Choroid plexus epithelial cell (primary cell): ENCODE measurements around the gene RBL2.

ENCODE experiments used
- DNase-seq: peaks from one replicate; pipeline ENCODE4 v3.0.0-alpha.2; 2010; ENCODE audit warnings: low read depth
- H3K4me3 ChIP-seq: 2 replicates; pipeline ENCODE4 v1.5.1; 2011; ENCODE audit warnings: low read depth, mild to moderate bottlenecking, control low read depth, low read length, moderate library complexity
- CTCF ChIP-seq: conservative IDR thresholded peaks from 2 replicates; pipeline ENCODE4 v1.5.1; 2011; ENCODE audit warnings: low read depth, mild to moderate bottlenecking, control low read depth, inconsistent platforms, low read length, moderate library complexity

RBL2 gene

GRCh38 chr16:53495325-53495724, 61.1 kb downstream of the RBL2 start:
- DNase-seq: no peak
- TF ChIP-seq CTCF: peak; percentile 34

GRCh38 chr16:53498984-53499383, 64.7 kb downstream of the RBL2 start:
- H3K4me3 ChIP-seq: no peak overlapping the region
- DNase-seq: no peak
- TF ChIP-seq CTCF: no peak

More at GRCh38 chr16:53495325-53495724, 61.1 kb downstream of the RBL2 start:
- no peak overlapping the region for H3K4me3 ChIP-seq

GRCh38 chr16:53501216-53501859, 67.1 kb downstream of the RBL2 start:
- DNase-seq: peak; percentile 44
- H3K4me3 ChIP-seq: no peak overlapping the region
- TF ChIP-seq CTCF: no peak

GRCh38 chr16:53502331-53503269, 68.3 kb downstream of the RBL2 start, which contains the start of gene AKTIP:
TSS of gene AKTIP (minus strand) at chr16:53503209. CDS start at chr16:53500259, 2,950 bp downstream.
- peak within 1 kb of the TSS; percentile 86 for H3K4me3 ChIP-seq
- DNase-seq: peak; percentile 61
- no peak for TF ChIP-seq CTCF

- H3K4me3 ChIP-seq: peak overlapping the region; percentile 86
- DNase-seq: peak; percentile 100
- no peak for TF ChIP-seq CTCF
These were observed 69.1 kb downstream of the RBL2 start for GRCh38 chr16:53503270-53503923.

- DNase-seq: peak; percentile 60
- H3K4me3 ChIP-seq: peak overlapping the region; percentile 70
- no peak for TF ChIP-seq CTCF
These were observed 69.9 kb downstream of the RBL2 start for GRCh38 chr16:53503991-53504663.
